ENCODE results near the gene SPEG. TPM values are rescaled to one million over a fixed set of nuclear protein-coding genes. Genes with fewer than 3 reads are reported as not detected.

Gene SPEG
- total and polyA plus RNA-seq, 2 of the 13 experiments (the other 11 are each of a cell fraction or from before 2014, with no cell fraction given): 0.18 to 0.24 TPM

GRCh38 chr2:219385958-219386520, 48.6 kb upstream of the SPEG start (continued):
- TF ChIP-seq HNF1A (IDR thresholded peaks at IDR 0.05; ENCODE audit: low read depth) (no peak), HNF1A (CRISPR knock-in tag; IDR thresholded peaks at IDR 0.05; ENCODE audit: borderline replicate concordance) (no peak), TOPORS (CRISPR knock-in tag; IDR thresholded peaks at IDR 0.05) (no peak), SMAD1 (CRISPR knock-in tag; IDR thresholded peaks at IDR 0.05; ENCODE audit: borderline replicate concordance, low read depth) (0 out of 2 replicates have a peak, but pooled peaks have one; percentile 6), PRDM15 (CRISPR knock-in tag; IDR thresholded peaks at IDR 0.05) (no peak), ZNF260 (CRISPR knock-in tag; IDR thresholded peaks at IDR 0.05; ENCODE audit: borderline replicate concordance, low read depth) (no peak), BCL6 (CRISPR knock-in tag; IDR thresholded peaks at IDR 0.05) (no peak), SP5 (CRISPR knock-in tag; IDR thresholded peaks at IDR 0.05; ENCODE audit: borderline replicate concordance, low read depth) (no peak), ZNF343 (CRISPR knock-in tag; IDR thresholded peaks at IDR 0.05) (no peak)
- TF ChIP-seq, protein P1, sequence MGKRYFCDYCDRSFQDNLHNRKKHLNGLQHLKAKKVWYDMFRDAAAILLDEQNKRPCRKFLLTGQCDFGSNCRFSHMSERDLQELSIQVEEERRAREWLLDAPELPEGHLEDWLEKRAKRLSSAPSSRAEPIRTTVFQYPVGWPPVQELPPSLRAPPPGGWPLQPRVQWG (CRISPR knock-in tag; IDR thresholded peaks at IDR 0.05; ENCODE audit: borderline replicate concordance, low read depth): no peak
- TF ChIP-seq, protein P2, sequence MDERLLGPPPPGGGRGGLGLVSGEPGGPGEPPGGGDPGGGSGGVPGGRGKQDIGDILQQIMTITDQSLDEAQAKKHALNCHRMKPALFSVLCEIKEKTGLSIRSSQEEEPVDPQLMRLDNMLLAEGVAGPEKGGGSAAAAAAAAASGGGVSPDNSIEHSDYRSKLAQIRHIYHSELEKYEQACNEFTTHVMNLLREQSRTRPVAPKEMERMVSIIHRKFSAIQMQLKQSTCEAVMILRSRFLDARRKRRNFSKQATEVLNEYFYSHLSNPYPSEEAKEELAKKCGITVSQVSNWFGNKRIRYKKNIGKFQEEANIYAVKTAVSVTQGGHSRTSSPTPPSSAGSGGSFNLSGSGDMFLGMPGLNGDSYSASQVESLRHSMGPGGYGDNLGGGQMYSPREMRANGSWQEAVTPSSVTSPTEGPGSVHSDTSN (CRISPR knock-in tag; IDR thresholded peaks at IDR 0.05): no peak
